ENCODE results near the gene DAAM2. TPM values are rescaled to one million over a fixed set of nuclear protein-coding genes. Genes with fewer than 3 reads are reported as not detected.

The DAAM2 gene
- polyA plus RNA-seq, 4 donors = 0.89 to 12.9 (median 7.6) TPM

DNA sequence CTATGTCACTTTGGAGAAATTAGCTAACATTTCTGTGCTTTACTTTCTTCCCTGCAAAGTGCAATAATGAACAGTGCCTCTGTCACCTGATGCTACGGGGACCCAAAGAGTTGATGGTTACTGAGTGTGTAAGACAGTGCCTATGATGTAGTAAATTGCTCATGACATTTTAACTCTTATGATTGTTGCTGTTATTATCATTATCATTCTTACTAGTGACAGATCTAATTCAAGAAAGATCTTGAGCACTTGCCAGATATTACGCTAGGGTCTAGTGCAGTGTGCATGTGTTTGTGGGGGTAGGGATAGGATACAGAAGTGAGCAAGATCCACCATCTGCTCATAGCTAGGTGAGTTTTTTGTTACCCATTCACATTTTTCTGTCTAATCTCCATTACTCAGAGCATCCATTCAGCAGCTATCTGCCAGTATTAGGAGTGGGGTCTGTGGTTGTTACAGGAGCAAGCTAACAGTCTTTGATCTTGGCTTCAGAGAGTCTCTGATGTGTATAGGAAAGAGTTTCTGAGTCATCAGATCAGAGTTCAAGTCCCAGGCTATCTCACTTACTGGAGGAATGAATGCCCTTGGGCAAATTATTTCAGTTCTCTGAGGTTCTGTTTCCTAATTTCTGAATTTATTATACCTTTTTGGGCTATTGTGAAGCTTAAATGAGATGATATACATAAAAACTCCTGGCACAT, 33.1 kb upstream of the DAAM2 start:
- Histone ChIP-seq H3K27ac (ENCODE audit: low read depth in 1 of 3, low read length in 2 of 3) (no peak overlapping the region), H3K9me3 (ENCODE audit: control insufficient read depth in 2 of 2, insufficient read depth in 1 of 2, low read depth in 1 of 2, low read length in 1 of 2) (no peaks in the 10 kb centered on the region), H3K4me1 (ENCODE audit: control insufficient read depth in 3 of 3, insufficient read depth in 2 of 3, low read depth in 1 of 3, low read length in 2 of 3) (no peaks in the 10 kb centered on the region), H3K27me3 (ENCODE audit: control insufficient read depth in 3 of 3, insufficient read depth in 3 of 3, low read length in 3 of 3) (no peaks in the 10 kb centered on the region), H3K4me3 (ENCODE audit: low read depth in 1 of 3, low read length in 3 of 3) (no peak overlapping the region), H3K36me3 (ENCODE audit: control insufficient read depth in 3 of 3, insufficient read depth in 2 of 3, low read depth in 1 of 3, low read length in 3 of 3) (no peaks in the 10 kb centered on the region)
- 86 to 90% (median 87%) methylated on average over 2 of the region's 2 CpGs for WGBS, 3 donors
- DNase-seq = no peak
- no peak for FAIRE-seq

DNA sequence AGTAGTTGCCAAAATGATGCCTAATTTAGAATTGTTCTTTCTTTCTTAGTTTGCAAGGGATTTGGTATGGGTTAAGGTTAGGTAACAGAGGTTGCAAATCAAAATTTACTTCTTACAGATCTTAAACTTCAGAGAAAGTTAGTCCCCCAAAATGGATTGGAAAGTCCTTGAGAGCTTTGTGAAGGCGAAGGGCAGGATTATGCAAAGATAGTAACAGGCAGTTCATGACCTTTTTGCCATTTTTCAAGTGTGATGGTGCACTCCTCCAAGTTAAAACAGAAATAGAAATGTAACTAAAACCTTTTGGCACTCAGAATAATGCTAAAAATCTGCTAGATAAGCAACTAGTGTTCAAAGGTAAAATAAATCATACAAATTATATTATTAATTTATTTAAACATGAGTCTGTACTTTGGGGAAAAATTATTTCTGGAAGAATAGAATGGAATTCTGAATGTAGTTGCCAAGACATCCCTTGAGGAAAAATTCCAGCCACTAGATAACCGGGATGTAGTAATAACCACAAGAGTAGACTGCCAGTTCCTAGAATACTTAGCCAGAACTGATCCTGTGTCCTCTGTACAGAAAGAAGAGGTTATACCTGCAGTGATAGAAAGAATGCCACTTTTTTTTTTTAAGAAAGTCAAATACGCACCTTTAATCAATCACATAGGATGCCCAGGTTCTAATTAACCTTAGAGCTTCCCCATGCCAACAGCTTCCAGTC, 31.8 kb upstream of the DAAM2 start:
- 64 to 79% (median 74%) methylated on average over 3 of the region's 3 CpGs for WGBS, 3 donors
- H3K36me3 ChIP-seq (ENCODE audit: control insufficient read depth in 3 of 3, insufficient read depth in 2 of 3, low read depth in 1 of 3, low read length in 3 of 3) = no peaks in the 10 kb centered on the region
- H3K4me1 ChIP-seq (ENCODE audit: control insufficient read depth in 3 of 3, insufficient read depth in 2 of 3, low read depth in 1 of 3, low read length in 2 of 3) = no peaks in the 10 kb centered on the region
- H3K4me3 ChIP-seq (ENCODE audit: low read depth in 1 of 3, low read length in 3 of 3) = no peak overlapping the region
- no peak for DNase-seq
- H3K27me3 ChIP-seq (ENCODE audit: control insufficient read depth in 3 of 3, insufficient read depth in 3 of 3, low read length in 3 of 3) = no peaks in the 10 kb centered on the region
- FAIRE-seq = no peak
- no peak overlapping the region for H3K27ac ChIP-seq (ENCODE audit: low read depth in 1 of 3, low read length in 2 of 3)
- no peaks in the 10 kb centered on the region for H3K9me3 ChIP-seq (ENCODE audit: control insufficient read depth in 2 of 2, insufficient read depth in 1 of 2, low read depth in 1 of 2, low read length in 1 of 2)

DNA sequence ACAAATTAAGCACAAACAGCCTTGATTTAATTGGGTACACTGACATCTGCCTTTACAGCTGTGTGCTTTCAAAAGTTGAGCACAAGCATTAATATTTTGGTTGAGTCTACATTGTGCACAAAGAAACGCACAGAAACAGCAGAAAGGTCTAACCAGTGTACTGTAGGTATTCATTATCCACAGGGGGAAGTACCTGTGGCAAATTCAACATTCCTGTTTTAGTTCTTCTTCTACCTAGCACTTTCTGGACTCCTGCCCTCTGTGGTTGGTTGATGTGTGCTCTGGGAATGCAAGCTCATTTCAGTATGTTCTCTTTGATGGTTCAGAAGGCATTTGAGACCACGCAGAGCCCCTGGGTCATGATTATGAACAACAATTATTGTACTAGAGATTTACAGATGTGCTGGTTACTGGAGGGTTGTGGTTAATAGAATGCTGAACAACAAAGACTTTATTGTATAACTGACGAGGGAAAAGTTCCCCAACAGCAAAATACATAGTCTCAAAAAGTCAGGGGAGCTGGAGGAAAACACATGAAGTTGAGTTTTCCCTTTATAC, 26.6 kb upstream of the DAAM2 start:
- Histone ChIP-seq H3K4me3 (ENCODE audit: low read depth in 1 of 3, low read length in 3 of 3) (no peak overlapping the region), H3K36me3 (ENCODE audit: control insufficient read depth in 3 of 3, insufficient read depth in 2 of 3, low read depth in 1 of 3, low read length in 3 of 3) (no peaks in the 10 kb centered on the region), H3K27ac (ENCODE audit: low read depth in 1 of 3, low read length in 2 of 3) (no peak overlapping the region), H3K4me1 (ENCODE audit: control insufficient read depth in 3 of 3, insufficient read depth in 2 of 3, low read depth in 1 of 3, low read length in 2 of 3) (no peaks in the 10 kb centered on the region), H3K27me3 (ENCODE audit: control insufficient read depth in 3 of 3, insufficient read depth in 3 of 3, low read length in 3 of 3) (no peaks in the 10 kb centered on the region), H3K9me3 (ENCODE audit: control insufficient read depth in 2 of 2, insufficient read depth in 1 of 2, low read depth in 1 of 2, low read length in 1 of 2) (no peaks in the 10 kb centered on the region)
- FAIRE-seq (no peak), DNase-seq (no peak)
- 52 to 73% (median 60%) methylated on average over 3 of the region's 3 CpGs for WGBS, 3 donors

DNA sequence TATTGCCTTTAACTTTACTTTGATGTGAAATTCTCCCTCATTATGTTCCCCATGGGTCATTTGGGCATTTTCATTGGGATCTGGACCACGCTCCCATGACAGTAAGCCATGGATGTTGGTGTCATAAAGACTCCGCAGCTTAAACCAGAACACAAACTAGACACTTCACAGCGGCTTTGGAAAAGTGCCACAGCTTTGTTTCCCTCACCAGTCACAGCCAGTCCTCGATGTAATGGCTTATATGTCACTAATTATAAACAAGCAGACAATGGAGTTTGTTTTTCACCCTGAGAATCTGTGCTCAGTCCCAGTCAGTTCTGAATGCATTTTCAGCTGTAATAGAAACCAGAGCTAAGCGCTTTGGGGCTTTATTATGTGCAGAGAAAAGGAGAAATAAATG, 23.2 kb upstream of the DAAM2 start:
- 57 to 71% (median 58%) methylated on average over 5 of the region's 5 CpGs for WGBS, 3 donors
- no peak for FAIRE-seq
- Histone ChIP-seq H3K36me3 (ENCODE audit: control insufficient read depth in 3 of 3, insufficient read depth in 2 of 3, low read depth in 1 of 3, low read length in 3 of 3) (no peaks in the 10 kb centered on the region), H3K4me3 (ENCODE audit: low read depth in 1 of 3, low read length in 3 of 3) (no peak overlapping the region), H3K9me3 (ENCODE audit: control insufficient read depth in 2 of 2, insufficient read depth in 1 of 2, low read depth in 1 of 2, low read length in 1 of 2) (no peaks in the 10 kb centered on the region), H3K4me1 (ENCODE audit: control insufficient read depth in 3 of 3, insufficient read depth in 2 of 3, low read depth in 1 of 3, low read length in 2 of 3) (no peaks in the 10 kb centered on the region), H3K27ac (ENCODE audit: low read depth in 1 of 3, low read length in 2 of 3) (no peak overlapping the region), H3K27me3 (ENCODE audit: control insufficient read depth in 3 of 3, insufficient read depth in 3 of 3, low read length in 3 of 3) (no peaks in the 10 kb centered on the region)
- DNase-seq = no peak

DNA sequence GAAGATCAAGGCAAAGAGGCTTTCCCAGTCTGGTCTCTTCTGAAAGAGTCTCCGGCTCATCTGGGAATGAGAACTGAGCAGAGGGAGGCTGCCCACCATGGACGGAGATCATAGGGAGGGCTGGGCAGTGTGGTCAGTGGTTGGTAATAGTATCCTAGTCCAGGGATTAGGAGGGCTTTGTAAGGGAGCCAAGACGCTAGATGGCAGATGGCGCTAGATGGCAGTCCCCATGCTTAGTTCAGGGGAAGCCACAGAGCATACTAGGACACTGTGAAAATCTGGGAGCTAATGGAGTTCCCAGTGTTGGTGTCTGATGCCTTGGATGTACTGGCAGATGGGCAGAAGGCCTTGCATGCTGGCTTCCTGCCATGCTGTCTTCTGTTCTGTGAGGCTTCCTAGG, 21.7 kb upstream of the DAAM2 start:
- Histone ChIP-seq H3K27me3 (ENCODE audit: control insufficient read depth in 3 of 3, insufficient read depth in 3 of 3, low read length in 3 of 3) (no peaks in the 10 kb centered on the region), H3K36me3 (ENCODE audit: control insufficient read depth in 3 of 3, insufficient read depth in 2 of 3, low read depth in 1 of 3, low read length in 3 of 3) (no peaks in the 10 kb centered on the region), H3K4me3 (ENCODE audit: low read depth in 1 of 3, low read length in 3 of 3) (no peak overlapping the region), H3K4me1 (ENCODE audit: control insufficient read depth in 3 of 3, insufficient read depth in 2 of 3, low read depth in 1 of 3, low read length in 2 of 3) (no peaks in the 10 kb centered on the region), H3K9me3 (ENCODE audit: control insufficient read depth in 2 of 2, insufficient read depth in 1 of 2, low read depth in 1 of 2, low read length in 1 of 2) (no peaks in the 10 kb centered on the region), H3K27ac (ENCODE audit: low read depth in 1 of 3, low read length in 2 of 3) (no peak overlapping the region)
- DNase-seq (no peak), FAIRE-seq (no peak)
- 82 to 89% (median 89%) methylated on average over 4 of the region's 4 CpGs for WGBS, 3 donors

DNA sequence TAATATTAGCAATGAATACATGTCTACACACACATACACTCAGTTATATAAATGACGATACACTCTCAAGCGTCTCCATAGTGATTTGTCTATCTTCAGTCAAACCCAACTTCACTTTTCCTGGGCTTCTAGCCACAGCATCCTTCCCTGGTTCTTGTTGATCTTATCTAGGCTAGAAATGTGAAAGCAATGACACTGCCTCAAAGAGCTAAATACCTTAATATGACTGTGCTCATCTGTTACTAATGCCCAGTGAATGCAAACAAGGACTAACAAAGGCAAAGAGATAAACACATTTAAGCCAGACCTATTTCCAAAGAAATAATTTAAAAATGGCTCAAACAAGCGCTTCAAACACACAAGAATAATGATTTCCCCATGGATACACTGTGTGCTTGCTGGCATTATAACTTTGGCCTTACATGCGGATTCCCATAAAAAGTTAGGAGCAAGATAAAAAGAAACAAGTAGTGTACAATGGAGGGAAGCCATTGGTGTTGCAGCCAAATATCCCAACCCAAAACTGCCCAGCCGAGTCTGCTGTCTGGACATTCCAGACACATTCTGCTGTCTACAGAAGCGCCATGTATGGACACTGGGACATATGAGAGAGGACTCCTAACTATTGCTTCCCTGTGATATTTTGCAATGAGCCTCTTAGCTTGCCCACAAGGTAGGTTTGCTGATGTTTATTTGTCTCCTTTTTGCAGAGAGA, 19.5 kb upstream of the DAAM2 start:
- no peaks in the 10 kb centered on the region for H3K36me3 ChIP-seq (ENCODE audit: control insufficient read depth in 3 of 3, insufficient read depth in 2 of 3, low read depth in 1 of 3, low read length in 3 of 3)
- 68 to 71% (median 69%) methylated on average over 6 of the region's 6 CpGs for WGBS, 3 donors

DNA sequence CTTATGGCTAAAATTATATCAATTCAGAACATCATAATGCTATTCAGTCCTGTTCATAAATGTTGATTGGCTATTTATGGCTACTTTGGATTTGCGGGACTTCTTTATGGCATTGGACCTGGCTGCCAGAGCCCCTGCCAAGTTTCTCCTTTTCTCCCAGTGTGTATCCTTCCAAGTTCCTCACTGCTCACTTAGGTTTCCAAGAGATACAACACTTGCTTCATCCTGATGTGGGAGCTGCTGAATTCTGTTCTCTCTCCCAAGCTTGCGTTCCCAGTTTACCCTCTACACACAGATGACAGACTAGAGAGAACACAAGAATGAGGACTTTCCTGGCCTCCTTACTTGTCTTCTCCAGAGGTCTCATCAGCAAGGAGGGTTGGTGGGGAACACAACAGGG, 18.4 kb upstream of the DAAM2 start:
- H3K27ac ChIP-seq (ENCODE audit: low read depth in 1 of 3, low read length in 2 of 3) = peak overlapping the region in 1 of 3 donors; percentile 48
- FAIRE-seq = no peak
- H3K4me3 ChIP-seq (ENCODE audit: low read depth in 1 of 3, low read length in 3 of 3) = no peak overlapping the region
- no peak for DNase-seq
- H3K9me3 ChIP-seq (ENCODE audit: control insufficient read depth in 2 of 2, insufficient read depth in 1 of 2, low read depth in 1 of 2, low read length in 1 of 2) = no peaks in the 10 kb centered on the region
- H3K36me3 ChIP-seq (ENCODE audit: control insufficient read depth in 3 of 3, insufficient read depth in 2 of 3, low read depth in 1 of 3, low read length in 3 of 3) = no peaks in the 10 kb centered on the region
- no peaks in the 10 kb centered on the region for H3K27me3 ChIP-seq (ENCODE audit: control insufficient read depth in 3 of 3, insufficient read depth in 3 of 3, low read length in 3 of 3)
- no peaks in the 10 kb centered on the region for H3K4me1 ChIP-seq (ENCODE audit: control insufficient read depth in 3 of 3, insufficient read depth in 2 of 3, low read depth in 1 of 3, low read length in 2 of 3)
- WGBS, 3 donors = 87 to 100% (median 96%) methylated on average over 2 of the region's 2 CpGs

More for the DNA sequence above, 19.5 kb upstream of the DAAM2 start:
- H3K9me3 ChIP-seq (ENCODE audit: control insufficient read depth in 2 of 2, insufficient read depth in 1 of 2, low read depth in 1 of 2, low read length in 1 of 2) = no peaks in the 10 kb centered on the region
- H3K4me1 ChIP-seq (ENCODE audit: control insufficient read depth in 3 of 3, insufficient read depth in 2 of 3, low read depth in 1 of 3, low read length in 2 of 3) = no peaks in the 10 kb centered on the region
- FAIRE-seq = no peak
- no peak overlapping the region for H3K4me3 ChIP-seq (ENCODE audit: low read depth in 1 of 3, low read length in 3 of 3)
- H3K27ac ChIP-seq (ENCODE audit: low read depth in 1 of 3, low read length in 2 of 3) = peak overlapping the region in 1 of 3 donors; percentile 29
- H3K27me3 ChIP-seq (ENCODE audit: control insufficient read depth in 3 of 3, insufficient read depth in 3 of 3, low read length in 3 of 3) = no peaks in the 10 kb centered on the region
- DNase-seq = no peak

DNA sequence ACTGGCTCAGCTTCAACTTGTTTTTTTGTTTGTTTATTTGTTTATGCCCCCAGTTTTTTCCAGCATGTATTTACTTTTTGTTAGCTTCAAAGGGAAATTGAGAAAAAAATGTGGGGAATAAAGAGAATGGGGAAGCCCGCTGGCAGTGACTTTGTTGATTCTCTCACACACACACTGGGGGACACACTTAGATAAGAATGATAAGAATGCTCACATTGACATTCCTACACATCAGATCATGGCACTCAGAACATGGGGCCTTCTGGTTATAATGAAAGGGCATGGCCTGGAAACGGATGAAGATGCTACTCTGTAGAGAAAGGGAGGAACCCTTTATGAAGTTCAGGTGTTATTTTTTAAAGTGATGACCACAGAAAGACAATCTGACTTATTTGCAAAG, 15.6 kb upstream of the DAAM2 start:
- Histone ChIP-seq H3K9me3 (ENCODE audit: control insufficient read depth in 2 of 2, insufficient read depth in 1 of 2, low read depth in 1 of 2, low read length in 1 of 2) (no peaks in the 10 kb centered on the region), H3K27me3 (ENCODE audit: control insufficient read depth in 3 of 3, insufficient read depth in 3 of 3, low read length in 3 of 3) (no peaks in the 10 kb centered on the region), H3K27ac (ENCODE audit: low read depth in 1 of 3, low read length in 2 of 3) (no peak overlapping the region), H3K4me1 (ENCODE audit: control insufficient read depth in 3 of 3, insufficient read depth in 2 of 3, low read depth in 1 of 3, low read length in 2 of 3) (no peaks in the 10 kb centered on the region), H3K36me3 (ENCODE audit: control insufficient read depth in 3 of 3, insufficient read depth in 2 of 3, low read depth in 1 of 3, low read length in 3 of 3) (no peaks in the 10 kb centered on the region), H3K4me3 (ENCODE audit: low read depth in 1 of 3, low read length in 3 of 3) (no peak overlapping the region)
- DNase-seq (no peak), FAIRE-seq (no peak)
- 59 to 75% (median 74%) methylated on average over 2 of the region's 2 CpGs for WGBS, 3 donors
